Putamen (tissue), 1 donor: Measurements from ENCODE around the gene MYLK4.

Experiments
- DNase-seq: peaks from one replicate; pipeline ENCODE4 v3.0.0-alpha.2; 2016; ENCODE audit warnings: low spot score

Gene MYLK4

GRCh38 chr6:2755456-2755855 lies 4.7 kb upstream of the MYLK4 start:
- no peak for DNase-seq

- no peak for DNase-seq
These were observed 4.2 kb upstream of the MYLK4 start for GRCh38 chr6:2754911-2755310.

GRCh38 chr6:2754393-2754792 lies 3.7 kb upstream of the MYLK4 start:
- no peak for DNase-seq

GRCh38 chr6:2753743-2754142 lies 3.0 kb upstream of the MYLK4 start:
- DNase-seq: no peak

GRCh38 chr6:2753110-2753489 lies 2.4 kb upstream of the MYLK4 start:
- no peak for DNase-seq

- DNase-seq: no peak
These were observed 1.9 kb upstream of the MYLK4 start for GRCh38 chr6:2752477-2753109.

GRCh38 chr6:2751871-2752270 lies 1.1 kb upstream of the MYLK4 start:
- no peak for DNase-seq

- peak; percentile 70 for DNase-seq
These were observed 637 bp downstream of the MYLK4 start for GRCh38 chr6:2749969-2750600.

- DNase-seq: no peak
These were observed 2.5 kb downstream of the MYLK4 start for GRCh38 chr6:2748183-2748582.

GRCh38 chr6:2746557-2747061 lies 4.1 kb downstream of the MYLK4 start:
- DNase-seq: no peak

GRCh38 chr6:2745246-2745645 lies 5.5 kb downstream of the MYLK4 start:
- DNase-seq: no peak

- no peak for DNase-seq
These were observed 5.9 kb downstream of the MYLK4 start for GRCh38 chr6:2744778-2745177.

GRCh38 chr6:2744209-2744771 lies 6.4 kb downstream of the MYLK4 start:
- no peak for DNase-seq

- no peak for DNase-seq
These were observed 7.2 kb downstream of the MYLK4 start for GRCh38 chr6:2743280-2744208.

- no peak for DNase-seq
These were observed 9.0 kb downstream of the MYLK4 start for GRCh38 chr6:2741756-2742155.

- no peak for DNase-seq
These were observed 10.1 kb downstream of the MYLK4 start for GRCh38 chr6:2740581-2740980.

- no peak for DNase-seq
These were observed 11.4 kb downstream of the MYLK4 start for GRCh38 chr6:2739335-2739734.

GRCh38 chr6:2738373-2738979 lies 12.2 kb downstream of the MYLK4 start:
- peak; percentile 70 for DNase-seq

GRCh38 chr6:2737885-2738284 lies 12.8 kb downstream of the MYLK4 start:
- DNase-seq: no peak

- DNase-seq: no peak
These were observed 16.1 kb downstream of the MYLK4 start for GRCh38 chr6:2734488-2735166.

- DNase-seq: no peak
These were observed 16.8 kb downstream of the MYLK4 start for GRCh38 chr6:2733736-2734480.
